Activated CD4-positive, alpha-beta T cell treated with anti-CD3 and anti-CD28 coated beads for 4 hours (primary cell): ENCODE data around the gene UMODL1.

Experiments used
- DNase-seq, 2 donors: peaks; one replicate each; pipeline ENCODE4 v3.0.0-alpha.2; 2020

Gene UMODL1

DNA sequence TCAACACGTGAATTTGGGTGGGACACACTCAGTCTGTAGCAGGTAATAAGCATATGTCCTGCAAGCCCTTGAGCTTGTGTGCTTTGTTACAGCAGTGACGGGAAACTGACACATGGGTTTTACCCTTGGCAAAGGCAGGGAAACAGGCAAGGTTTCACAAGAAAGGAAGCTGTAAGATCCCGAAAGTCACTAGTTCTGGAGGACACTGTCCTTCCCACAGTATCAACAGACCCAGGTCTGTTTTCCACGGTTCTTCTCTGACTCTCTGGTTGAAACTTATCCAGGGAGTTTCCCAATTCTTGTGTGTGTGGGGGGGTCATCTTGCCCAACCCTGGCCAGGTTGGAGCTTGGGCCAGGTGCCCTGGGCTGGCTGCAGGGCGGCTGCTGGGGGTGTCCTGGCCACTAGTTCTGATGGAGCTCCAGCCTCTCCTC, 31.6 kb upstream of the UMODL1 start:
- DNase-seq, result no peak

GRCh38 chr21:42039911-42040351, 31.2 kb upstream of the UMODL1 start:
- no peak for DNase-seq

GRCh38 chr21:42040411-42041180, 30.5 kb upstream of the UMODL1 start:
- DNase-seq, result no peak

GRCh38 chr21:42041246-42041645, 29.9 kb upstream of the UMODL1 start:
- DNase-seq, result no peak

DNA sequence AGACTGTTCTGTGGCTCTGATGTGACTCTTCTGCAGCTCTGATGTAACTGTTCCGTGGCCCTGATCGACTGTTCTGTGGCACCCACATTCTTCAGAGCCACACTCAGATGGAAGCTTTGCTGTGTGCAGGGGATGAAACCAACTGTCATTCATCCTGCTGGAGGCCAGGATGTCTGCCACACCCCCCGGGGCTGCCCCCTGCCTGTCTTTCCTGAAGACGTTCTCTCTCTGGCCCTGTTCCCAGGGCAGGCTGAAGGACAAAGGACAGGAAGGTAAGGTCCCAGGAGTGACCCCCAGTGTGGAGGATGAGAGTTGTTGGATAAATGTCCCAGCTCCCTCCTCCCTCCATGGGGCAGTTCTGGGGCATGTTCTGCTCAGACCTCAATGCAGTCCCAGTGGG, 29.4 kb upstream of the UMODL1 start:
- DNase-seq, result no peak

GRCh38 chr21:42042651-42043050, 28.5 kb upstream of the UMODL1 start:
- no peak for DNase-seq

DNA sequence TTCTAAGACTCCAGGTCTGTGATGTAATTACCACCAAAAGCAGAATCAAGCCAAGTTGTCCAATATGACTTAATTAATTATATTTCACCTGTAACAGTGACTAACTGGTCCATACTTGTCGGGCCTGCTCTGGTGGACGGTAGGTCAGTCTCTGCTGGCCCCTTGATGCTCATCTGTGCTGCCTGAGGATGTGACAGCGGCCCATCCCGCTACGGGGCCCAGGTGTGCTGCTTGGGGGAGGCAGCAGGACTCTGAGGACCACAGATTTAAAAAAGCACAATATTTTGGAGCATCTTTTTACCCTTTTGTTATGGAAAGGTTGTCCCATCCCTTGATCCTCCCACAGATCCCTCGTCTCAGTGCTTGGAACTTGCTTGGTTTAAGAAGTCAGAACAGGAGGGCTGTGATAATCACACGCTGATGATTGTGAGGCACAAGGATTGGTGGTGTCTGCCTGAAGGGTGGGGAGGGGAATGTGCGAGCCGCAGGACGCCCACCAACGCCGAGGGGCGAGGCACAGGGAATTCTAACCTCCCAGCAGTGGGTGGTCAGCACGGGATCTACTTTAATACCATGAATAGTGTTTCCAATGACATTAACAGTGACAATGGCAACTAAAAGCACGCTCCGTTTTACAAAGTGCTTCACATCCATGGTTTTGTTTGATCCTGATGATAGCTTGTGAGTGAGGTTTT, 27.8 kb upstream of the UMODL1 start:
- no peak for DNase-seq

GRCh38 chr21:42043961-42044360, 27.2 kb upstream of the UMODL1 start:
- DNase-seq, result no peak

DNA sequence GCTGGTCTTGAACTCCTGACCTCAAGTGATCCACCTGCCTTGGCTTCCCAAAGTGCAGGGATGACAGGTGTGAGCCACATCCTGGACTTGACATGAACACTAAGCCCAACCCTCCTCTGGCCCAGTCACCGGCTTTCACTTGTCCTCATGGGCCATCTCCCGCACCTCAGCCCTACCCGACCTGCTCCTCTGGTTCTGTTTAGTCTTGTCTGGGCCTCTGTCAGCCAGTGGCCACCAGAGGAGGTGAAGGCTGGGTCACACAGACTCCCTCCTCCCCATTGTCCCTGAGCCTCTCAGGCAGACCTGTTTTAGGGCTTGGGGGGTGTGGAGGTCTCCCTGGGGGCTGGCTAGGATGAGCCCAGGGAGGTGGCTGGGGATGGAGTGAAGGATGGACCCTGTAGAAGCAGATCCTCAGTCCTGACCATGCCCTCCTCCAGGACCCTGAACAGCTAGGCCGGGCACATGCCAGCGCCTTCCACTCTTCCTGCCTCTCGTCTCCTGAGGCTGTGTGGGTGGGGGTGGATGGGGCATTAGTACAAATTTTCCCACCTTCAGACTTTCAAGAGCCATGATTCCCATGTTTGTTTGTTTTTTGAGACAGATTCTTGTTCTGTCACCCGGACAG, 26.1 kb upstream of the UMODL1 start:
- no peak for DNase-seq

- DNase-seq, result no peak
Measured at GRCh38 chr21:42047821-42048613, 23.1 kb upstream of the UMODL1 start.

DNA sequence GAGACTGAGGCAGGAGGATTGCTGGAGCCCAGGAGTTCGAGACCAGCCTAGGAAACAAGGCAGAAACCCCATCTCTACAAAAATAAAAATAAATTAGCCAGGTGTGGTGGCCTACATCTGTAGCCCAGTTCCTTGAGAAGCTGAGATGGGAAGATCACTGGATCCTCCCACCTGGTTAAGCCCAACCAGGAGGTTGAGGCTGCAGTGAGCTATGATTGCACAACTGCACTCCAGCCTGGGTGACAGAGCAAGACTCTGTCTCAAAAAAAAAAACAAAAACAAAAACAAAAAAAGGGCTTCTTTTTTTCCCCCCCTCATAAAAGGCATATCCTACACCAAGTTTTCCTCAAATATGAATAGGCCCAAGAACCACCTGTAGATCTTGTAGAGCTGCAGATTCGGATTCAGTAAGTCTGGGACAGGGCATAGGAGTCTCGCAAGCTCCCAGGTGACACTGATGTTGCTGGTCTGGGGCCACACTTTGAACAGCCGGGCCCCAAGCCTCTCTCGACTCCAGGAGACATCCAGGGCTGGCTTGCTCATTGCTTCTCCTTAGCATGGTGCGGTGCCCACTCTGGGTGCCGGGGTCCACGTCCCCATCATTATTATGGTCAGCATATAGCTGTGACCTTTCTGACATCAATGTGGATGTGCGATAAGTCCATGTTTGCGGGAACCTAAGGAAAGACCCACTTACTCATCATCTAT, 22.1 kb upstream of the UMODL1 start:
- no peak for DNase-seq

GRCh38 chr21:42049578-42050430, 21.3 kb upstream of the UMODL1 start:
- DNase-seq, result no peak

GRCh38 chr21:42051788-42052187, 19.3 kb upstream of the UMODL1 start:
- no peak for DNase-seq

GRCh38 chr21:42055425-42055824, 15.7 kb upstream of the UMODL1 start:
- DNase-seq, result no peak

- no peak for DNase-seq
Measured at GRCh38 chr21:42056468-42056867, 14.6 kb upstream of the UMODL1 start.

DNA sequence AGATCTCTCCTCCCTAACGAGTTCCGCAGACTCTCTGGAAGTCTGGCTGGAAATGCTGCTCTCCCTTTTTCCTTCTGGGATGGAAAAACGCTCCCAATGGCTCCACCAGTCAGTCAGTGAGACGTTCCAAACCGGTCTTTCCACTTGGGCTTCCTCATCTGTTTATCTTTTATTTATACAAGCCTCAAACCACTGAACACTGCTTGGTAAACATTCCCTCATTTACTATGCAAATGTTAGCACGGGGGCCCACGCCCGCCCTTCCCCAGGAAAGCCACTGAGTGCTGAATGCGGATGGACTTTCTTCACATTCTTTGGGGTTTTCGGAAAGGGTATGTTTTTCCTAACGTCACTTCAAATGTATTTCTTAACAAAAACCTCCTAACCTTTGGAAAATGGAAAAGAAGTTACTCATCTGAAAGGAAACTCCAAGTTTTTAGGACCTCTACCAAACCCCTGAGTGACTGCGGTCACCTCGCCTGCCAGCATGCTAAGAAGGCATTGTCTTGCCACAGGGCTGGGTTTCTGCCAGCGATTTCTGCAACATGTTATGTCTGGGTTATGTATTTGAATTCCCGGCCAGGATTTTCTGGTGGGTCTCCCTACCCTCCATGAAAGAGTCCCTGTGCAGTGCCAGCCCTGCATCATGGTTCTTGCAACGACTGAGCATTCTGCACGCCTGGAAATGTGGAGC, 14.0 kb upstream of the UMODL1 start:
- no peak for DNase-seq

DNA sequence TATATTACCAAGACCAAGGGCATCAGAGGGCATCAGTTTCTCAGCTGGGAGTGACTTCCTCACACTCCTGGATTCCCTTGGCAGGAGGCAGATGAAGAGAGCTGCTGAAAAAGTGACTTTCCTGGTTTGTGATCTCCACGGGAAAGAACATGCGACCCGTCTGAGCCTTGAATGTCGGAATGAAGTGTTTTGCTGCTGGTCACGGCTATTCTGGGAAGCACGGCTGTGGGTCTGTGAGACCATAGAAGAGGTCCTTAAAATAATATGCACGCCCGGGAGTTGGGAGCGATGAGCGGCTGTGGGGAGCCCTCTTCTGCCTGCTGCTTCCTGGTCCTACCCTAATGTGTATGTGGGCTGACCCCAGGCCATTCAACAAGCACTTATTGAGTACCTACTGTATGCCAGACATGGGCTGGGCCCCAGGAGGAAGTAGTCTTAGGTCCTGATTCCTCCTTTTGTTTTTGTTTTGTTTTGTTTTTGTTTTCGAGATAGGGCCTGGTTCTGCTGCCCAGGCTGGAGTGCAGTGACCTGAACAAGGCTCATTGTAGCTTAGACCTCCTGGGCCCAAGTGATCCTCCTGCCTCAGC, 13.2 kb upstream of the UMODL1 start:
- DNase-seq, result no peak

GRCh38 chr21:42058631-42059111, 12.4 kb upstream of the UMODL1 start:
- no peak for DNase-seq

GRCh38 chr21:42059141-42059540, 12.0 kb upstream of the UMODL1 start:
- DNase-seq, result no peak

DNA sequence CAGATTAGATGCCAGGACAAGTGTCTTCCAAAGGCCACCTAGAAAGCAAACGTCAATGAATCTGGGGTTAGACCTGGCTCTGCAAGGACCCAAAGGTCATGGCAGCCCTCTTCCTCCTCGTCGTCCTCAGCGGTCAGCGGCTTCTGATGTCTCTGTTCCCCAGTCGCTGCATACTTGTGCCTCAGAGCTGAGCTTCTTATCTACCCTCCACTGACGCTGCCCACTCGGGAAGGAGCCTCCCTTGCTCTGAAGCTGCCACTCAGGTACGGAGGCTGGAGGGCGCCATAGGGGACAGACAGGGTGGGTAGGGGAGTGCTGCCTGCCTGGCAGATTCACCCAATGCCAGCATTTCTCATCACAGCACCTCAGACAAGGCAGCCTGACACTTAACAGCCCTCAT, 11.4 kb upstream of the UMODL1 start:
- DNase-seq, result no peak
